ENCODE data around the gene WDR44. TPM values are rescaled to one million over a fixed set of nuclear protein-coding genes. Genes with fewer than 3 reads are reported as not detected.

The WDR44 gene
- total and polyA plus RNA-seq, 2 experiments from 2014 or later: 5.3 to 9.7 TPM

GRCh38 chrX:118325453-118325852, 20.5 kb upstream of the WDR44 start:
- H3K9me3 ChIP-seq (ENCODE audit: low read depth): no peaks in the 10 kb centered on the region
- H3K9me2 ChIP-seq (replicated peaks; ENCODE audit: insufficient read depth): no peaks in the 10 kb centered on the region
- no peak for DNase-seq (ENCODE audit: low spot score)
- no peaks in the 10 kb centered on the region for H3K36me3 ChIP-seq (replicated peaks; ENCODE audit: insufficient read depth, low read depth)
- H4K20me1 ChIP-seq (ENCODE audit: insufficient read depth, poor library complexity, severe bottlenecking): no peaks in the 10 kb centered on the region
- H3K27me3 ChIP-seq: no peaks in the 10 kb centered on the region
- TF ChIP-seq EZH2 (IDR thresholded peaks at IDR 0.05; ENCODE audit: borderline replicate concordance): no peak
- no peak for TF ChIP-seq CTCF (IDR thresholded peaks at IDR 0.05; ENCODE audit: poor library complexity)
- no peak for TF ChIP-seq EZH2phosphoT487 (IDR thresholded peaks at IDR 0.05; ENCODE audit: low read depth, severe bottlenecking, unreplicated experiment)
- no peak overlapping the region for H2AFZ ChIP-seq
- WGBS (ENCODE audit: low lambda C conversion rate, missing lambda C conversion rate): 45% methylated on average over 2 of the region's 2 CpGs
- no peak overlapping the region for H3K27ac ChIP-seq
- H3K4me1 ChIP-seq (ENCODE audit: insufficient read depth): no peaks in the 10 kb centered on the region
- no peaks in the 10 kb centered on the region for H3K79me2 ChIP-seq
- no peak overlapping the region for H3K4me2 ChIP-seq
- H3K4me3 ChIP-seq: no peak overlapping the region

- no peaks in the 10 kb centered on the region for H4K20me1 ChIP-seq (ENCODE audit: insufficient read depth, poor library complexity, severe bottlenecking)
- H3K9me3 ChIP-seq (ENCODE audit: low read depth): no peaks in the 10 kb centered on the region
- no peak overlapping the region for H3K4me3 ChIP-seq
- H3K9me2 ChIP-seq (replicated peaks; ENCODE audit: insufficient read depth): no peaks in the 10 kb centered on the region
- TF ChIP-seq EZH2phosphoT487 (IDR thresholded peaks at IDR 0.05; ENCODE audit: low read depth, severe bottlenecking, unreplicated experiment): no peak
- no peak for TF ChIP-seq EZH2 (IDR thresholded peaks at IDR 0.05; ENCODE audit: borderline replicate concordance)
- TF ChIP-seq CTCF (IDR thresholded peaks at IDR 0.05; ENCODE audit: poor library complexity): no peak
- WGBS (ENCODE audit: low lambda C conversion rate, missing lambda C conversion rate): 63% methylated on average over 3 of the region's 3 CpGs
- H3K4me1 ChIP-seq (ENCODE audit: insufficient read depth): no peaks in the 10 kb centered on the region
- no peaks in the 10 kb centered on the region for H3K27me3 ChIP-seq
- no peak overlapping the region for H2AFZ ChIP-seq
- no peaks in the 10 kb centered on the region for H3K36me3 ChIP-seq (replicated peaks; ENCODE audit: insufficient read depth, low read depth)
- no peaks in the 10 kb centered on the region for H3K79me2 ChIP-seq
- DNase-seq (ENCODE audit: low spot score): no peak
- H3K4me2 ChIP-seq: no peak overlapping the region
- no peak overlapping the region for H3K27ac ChIP-seq
Measured at GRCh38 chrX:118329175-118329574, 16.7 kb upstream of the WDR44 start.

GRCh38 chrX:118337687-118338086, 8.2 kb upstream of the WDR44 start:
- no peak for DNase-seq (ENCODE audit: low spot score)
- TF ChIP-seq EZH2 (IDR thresholded peaks at IDR 0.05; ENCODE audit: borderline replicate concordance) (no peak), CTCF (IDR thresholded peaks at IDR 0.05; ENCODE audit: poor library complexity) (no peak), EZH2phosphoT487 (IDR thresholded peaks at IDR 0.05; ENCODE audit: low read depth, severe bottlenecking, unreplicated experiment) (no peak)
- no peak overlapping the region for H3K4me3 ChIP-seq
- H3K4me2 ChIP-seq: no peak overlapping the region
- no peaks in the 10 kb centered on the region for H3K4me1 ChIP-seq (ENCODE audit: insufficient read depth)
- WGBS (ENCODE audit: low lambda C conversion rate, missing lambda C conversion rate): 63% methylated on average over 2 of the region's 2 CpGs
- H3K27ac ChIP-seq: no peak overlapping the region
- H3K27me3 ChIP-seq: no peaks in the 10 kb centered on the region
- H3K79me2 ChIP-seq: no peaks in the 10 kb centered on the region
- H4K20me1 ChIP-seq (ENCODE audit: insufficient read depth, poor library complexity, severe bottlenecking): no peaks in the 10 kb centered on the region
- H3K9me2 ChIP-seq (replicated peaks; ENCODE audit: insufficient read depth): no peaks in the 10 kb centered on the region
- H3K9me3 ChIP-seq (ENCODE audit: low read depth): no peaks in the 10 kb centered on the region
- no peak overlapping the region for H2AFZ ChIP-seq
- H3K36me3 ChIP-seq (replicated peaks; ENCODE audit: insufficient read depth, low read depth): no peaks in the 10 kb centered on the region

DNA sequence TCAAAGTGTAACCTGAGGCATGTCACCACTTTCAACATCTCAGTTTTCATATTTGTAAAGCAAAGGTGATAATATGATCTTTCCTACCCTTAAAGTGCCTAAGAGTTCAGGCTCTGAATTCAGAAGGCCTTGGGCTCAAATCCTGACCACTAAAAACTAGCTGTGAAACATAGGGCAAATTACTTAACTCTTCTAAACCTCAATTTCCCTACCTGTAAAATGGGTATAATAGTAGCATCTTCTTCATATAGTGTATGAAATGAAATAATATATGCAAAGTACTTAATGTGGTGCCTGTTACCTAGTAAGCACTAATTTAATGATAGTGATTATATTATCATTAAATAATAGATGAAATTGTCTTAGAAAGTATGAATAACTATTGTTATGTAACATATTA, 7.0 kb upstream of the WDR44 start:
- Histone ChIP-seq H3K9me2 (replicated peaks; ENCODE audit: insufficient read depth) (no peaks in the 10 kb centered on the region), H3K36me3 (replicated peaks; ENCODE audit: insufficient read depth, low read depth) (no peaks in the 10 kb centered on the region), H3K4me1 (ENCODE audit: insufficient read depth) (no peaks in the 10 kb centered on the region), H3K27ac (no peak overlapping the region), H3K27me3 (no peaks in the 10 kb centered on the region), H4K20me1 (ENCODE audit: insufficient read depth, poor library complexity, severe bottlenecking) (no peaks in the 10 kb centered on the region), H3K4me3 (no peak overlapping the region), H3K4me2 (no peak overlapping the region), H3K9me3 (ENCODE audit: low read depth) (no peaks in the 10 kb centered on the region), H2AFZ (no peak overlapping the region), H3K79me2 (no peaks in the 10 kb centered on the region)
- no peak for DNase-seq (ENCODE audit: low spot score)
- TF ChIP-seq EZH2 (IDR thresholded peaks at IDR 0.05; ENCODE audit: borderline replicate concordance): no peak
- no peak for TF ChIP-seq CTCF (IDR thresholded peaks at IDR 0.05; ENCODE audit: poor library complexity)
- no peak for TF ChIP-seq EZH2phosphoT487 (IDR thresholded peaks at IDR 0.05; ENCODE audit: low read depth, severe bottlenecking, unreplicated experiment)
